Smooth muscle cell (in vitro differentiated cells): ENCODE measurements around the gene NCL. TPM values are rescaled to one million over a fixed set of nuclear protein-coding genes. Genes with fewer than 3 reads are reported as not detected.

Experiments used
- DNase-seq: peaks from one replicate; lab custom pipeline; 2025; ENCODE audit not compliant: unreplicated experiment; lab: John Stamatoyannopoulos, UW
- H2AFZ ChIP-seq: fragments of 200-600 bp; sonication (generic); 2 replicates; pipeline ENCODE4 v1.6.0; 2016; ENCODE audit warnings: antibody characterized with exemption, low read depth, mild to moderate bottlenecking
- H3F3A ChIP-seq: fragments of 200-600 bp; sonication (generic); 2 replicates; pipeline ENCODE4 v1.6.0; 2017; ENCODE audit warnings: antibody characterized with exemption, low read depth
- H3K27ac ChIP-seq: fragments of 200-600 bp; sonication (generic); 2 replicates; pipeline ENCODE4 v1.5.1; 2016; ENCODE audit warnings: low read depth, mild to moderate bottlenecking
- H3K27me3 ChIP-seq: fragments of 200-600 bp; sonication (generic); 2 replicates; pipeline ENCODE4 v1.6.1; 2016; ENCODE audit warnings: low read depth, mild to moderate bottlenecking
- H3K36me3 ChIP-seq: fragments of 200-600 bp; sonication (generic); 2 replicates; pipeline ENCODE4 v1.5.1; 2016; ENCODE audit warnings: low read depth
- H3K4me1 ChIP-seq: fragments of 200-600 bp; sonication (generic); 2 replicates; pipeline ENCODE4 v1.5.1; 2016; ENCODE audit warnings: low read depth
- H3K4me2 ChIP-seq: fragments of 200-600 bp; sonication (generic); 2 replicates; pipeline ENCODE4 v1.6.0; 2016; ENCODE audit warnings: mild to moderate bottlenecking
- H3K4me3 ChIP-seq: fragments of 200-600 bp; sonication (generic); 2 replicates; pipeline ENCODE4 v1.5.1; 2016; ENCODE audit warnings: mild to moderate bottlenecking
- H3K79me2 ChIP-seq: fragments of 200-600 bp; sonication (generic); 2 replicates; pipeline ENCODE4 v1.6.0; 2016; ENCODE audit warnings: low read depth, mild to moderate bottlenecking
- H3K9ac ChIP-seq: fragments of 200-600 bp; sonication (generic); 2 replicates; pipeline ENCODE4 v1.6.0; 2016; ENCODE audit warnings: low read depth
- H3K9me3 ChIP-seq: fragments of 200-600 bp; sonication (generic); replicated peaks from 2 replicates; pipeline ENCODE4 v1.5.1; 2016; ENCODE audit warnings: low read depth
- H4K20me1 ChIP-seq: fragments of 200-600 bp; sonication (generic); 2 replicates; pipeline ENCODE4 v1.6.0; 2016; ENCODE audit warnings: low read depth
- CTCF ChIP-seq: fragments of 200-600 bp; sonication (generic); IDR thresholded peaks from 2 replicates; pipeline ENCODE4 v1.5.1; 2017; ENCODE audit warnings: borderline replicate concordance, mild to moderate bottlenecking, antibody characterized with exemption; ENCODE audit not compliant: insufficient read depth, poor library complexity, severe bottlenecking
- WGBS: methylation state at CpG from one replicate; pipeline ENCODE4 v1.1.7; 2016; ENCODE audit warnings: low lambda C conversion rate; 5-methylcytosine and 5-hydroxymethylcytosine counted together
- polyA plus RNA-seq: library from polyadenylated mRNA; unstranded; fragments of >200 nt; fragmentation: Nextera tagmentation; extraction: Ambion mirVana; gene quantifications from 2 replicates; pipeline ENCODE4 v1.2.1, GENCODE V29; 2016
- total RNA-seq: library from RNA; depleted of rRNA; stranded (reverse); fragments of >200 nt; gene quantifications from 2 replicates; pipeline ENCODE4 v1.2.3, GENCODE V29; 2014

The NCL gene
- total and polyA plus RNA-seq, 2 experiments from 2014 or later, result 108 to 219 TPM

- H3K4me2 ChIP-seq, result no peak overlapping the region
- peaks cover 5% of the 10 kb centered on the region for H3K36me3 ChIP-seq
- H3K79me2 ChIP-seq, result peaks cover 19% of the 10 kb centered on the region
- no peak overlapping the region for H2AFZ ChIP-seq
- no peak for TF ChIP-seq CTCF
- H3K4me1 ChIP-seq, result peaks cover 20% of the 10 kb centered on the region
- H4K20me1 ChIP-seq, result peaks cover 21% of the 10 kb centered on the region
- peaks cover 6% of the 10 kb centered on the region for H3F3A ChIP-seq
- no peak for DNase-seq
- WGBS, result 95% methylated on average over 4 of the region's 4 CpGs
- no peak overlapping the region for H3K9ac ChIP-seq
- no peak overlapping the region for H3K4me3 ChIP-seq
- no peaks in the 10 kb centered on the region for H3K27me3 ChIP-seq
- no peak overlapping the region for H3K27ac ChIP-seq
- no peaks in the 10 kb centered on the region for H3K9me3 ChIP-seq
Observed at GRCh38 chr2:231467016-231467545, 2.8 kb upstream of the NCL start.

GRCh38 chr2:231464576-231465540 lies 574 bp upstream of the NCL start:
- peak overlapping the region; percentile 83 for H3K9ac ChIP-seq
- peaks cover 43% of the 10 kb centered on the region for H4K20me1 ChIP-seq
- peaks cover 21% of the 10 kb centered on the region for H3K4me1 ChIP-seq
- no peaks in the 10 kb centered on the region for H3K9me3 ChIP-seq
- H3K79me2 ChIP-seq, result peaks cover 37% of the 10 kb centered on the region
- peak overlapping the region; percentile 86 for H3K4me3 ChIP-seq
- H3K4me2 ChIP-seq, result peak overlapping the region; percentile 96
- peaks cover 11% of the 10 kb centered on the region for H3F3A ChIP-seq
- peak; percentile 97 for DNase-seq
- no peaks in the 10 kb centered on the region for H3K27me3 ChIP-seq
- H3K27ac ChIP-seq, result peak overlapping the region; percentile 98
- TF ChIP-seq CTCF, result no peak
- peaks cover 14% of the 10 kb centered on the region for H3K36me3 ChIP-seq
- H2AFZ ChIP-seq, result peak overlapping the region; percentile 93
- 1% methylated on average over 76 of the region's 81 CpGs for WGBS

- Histone ChIP-seq H3K79me2 (peaks cover 43% of the 10 kb centered on the region), H3K27ac (peak overlapping the region; percentile 98), H3F3A (peaks cover 22% of the 10 kb centered on the region), H4K20me1 (peaks cover 63% of the 10 kb centered on the region), H3K4me1 (peaks cover 21% of the 10 kb centered on the region), H3K27me3 (no peaks in the 10 kb centered on the region), H3K9me3 (no peaks in the 10 kb centered on the region), H3K4me3 (peak overlapping the region; percentile 86), H3K36me3 (peaks cover 31% of the 10 kb centered on the region), H3K4me2 (peak overlapping the region; percentile 87), H3K9ac (peak overlapping the region; percentile 99), H2AFZ (no peak overlapping the region)
- WGBS, result 15% methylated on average over 4 of the region's 4 CpGs
- DNase-seq, result no peak
- no peak for TF ChIP-seq CTCF
Observed at GRCh38 chr2:231462729-231463465, 1.4 kb downstream of the NCL start.
